ENCODE results near the gene PPM1L.

GRCh38 chr3:160719710-160720109, 36.3 kb upstream of the PPM1L start:
- TF ChIP-seq CTCF (IDR thresholded peaks at IDR 0.05; ENCODE audit: low read depth, low read length) (no peak), EZH2phosphoT487 (IDR thresholded peaks at IDR 0.05; ENCODE audit: low read depth) (no peak)
